Thyroid gland (tissue), 4 donors: ENCODE results near the gene MESD. TPM values are rescaled to one million over a fixed set of nuclear protein-coding genes. Genes with fewer than 3 reads are reported as not detected.

Source experiments
- DNase-seq, 2 donors: peaks; one replicate each; pipeline ENCODE4 v3.0.0-alpha.2; 2019
- H3K27ac ChIP-seq, 3 donors: fragments of 200-600 bp; sonication (generic); 1 replicate in 2 of 3; 2 replicates in 1 of 3; pipeline ENCODE4 v1.5.1; 2016 to 2019; ENCODE audit warnings: mild to moderate bottlenecking in 1 of 3, moderate library complexity in 1 of 3
- H3K27me3 ChIP-seq: fragments of 200-600 bp; sonication (generic); one replicate; pipeline ENCODE4 v1.5.1; 2019
- H3K36me3 ChIP-seq, 2 donors: fragments of 200-600 bp; sonication (generic); one replicate each; pipeline ENCODE4 v1.5.1; 2016 to 2019
- H3K4me1 ChIP-seq, 2 donors: fragments of 200-600 bp; sonication (generic); one replicate each; pipeline ENCODE4 v1.5.1; 2017 to 2019
- H3K4me3 ChIP-seq, 3 donors: fragments of 200-600 bp; sonication (generic); replicated peaks in 1 of 3; 1 replicate in 2 of 3; 2 replicates in 1 of 3; pipeline ENCODE4 v1.5.1; 2016; ENCODE audit warnings: mild to moderate bottlenecking in 1 of 3
- H3K9me3 ChIP-seq: fragments of 200-600 bp; sonication (generic); one replicate; pipeline ENCODE4 v1.5.1; 2017
- CTCF ChIP-seq, 6 experiments: fragments of 200-600 bp in 3 of 6; fragments of 450-650 bp in 3 of 6; sonication (generic) in 3 of 6; IDR thresholded peaks; one replicate each; pipeline ENCODE4 v1.5.1; 2016 to 2019; ENCODE audit warnings: antibody characterized with exemption in 6 of 6, mild to moderate bottlenecking in 2 of 6, inconsistent platforms in 1 of 6, moderate library complexity in 1 of 6
- POLR2A ChIP-seq, 2 donors: fragments of 450-650 bp; IDR thresholded peaks; one replicate each; pipeline ENCODE4 v1.6.1; 2017; ENCODE audit warnings: antibody characterized with exemption in 2 of 2, mild to moderate bottlenecking in 2 of 2, moderate library complexity in 1 of 2
- WGBS, 2 donors: methylation state at CpG; one replicate each; pipeline ENCODE4 v1.1.5; 2017; 5-methylcytosine and 5-hydroxymethylcytosine counted together
- intact Hi-C: fragments of 100-400 bp; cut with DNase I; formaldehyde crosslinking; loops from one replicate; pipeline ENCODE4 v1.15.1; 2023
- total RNA-seq, 4 donors: library from RNA; depleted of rRNA; stranded (reverse); fragments of >200 nt; gene quantifications; one replicate each; pipeline ENCODE4 v1.2.3, GENCODE V29; 2016

MESD gene
- total RNA-seq, 4 donors from 2014 or later = 53.7 to 74.6 (median 70.9) TPM

GRCh38 chr15:80989081-80989517 lies 520 bp downstream of the MESD start:
- peak overlapping the region; percentile 89 to 97 (median 96) for H3K27ac ChIP-seq
- H3K27me3 ChIP-seq = no peaks in the 10 kb centered on the region
- peaks cover 36 to 43% of the 10 kb centered on the region in 2 donors for H3K4me1 ChIP-seq
- H3K36me3 ChIP-seq = no peaks in the 10 kb centered on the region
- H3K9me3 ChIP-seq = no peaks in the 10 kb centered on the region
- peak overlapping the region; percentile 58 to 86 (median 69) for H3K4me3 ChIP-seq
- TF ChIP-seq POLR2A (IDR thresholded peaks at IDR 0.05) (no peak), CTCF (IDR thresholded peaks at IDR 0.05) (no peak)
- DNase-seq = peak; percentile 76 to 78
- intact Hi-C loops = no loop called here
- WGBS, 2 donors = 0 to 1% methylated on average over 7 of the region's 7 CpGs

- Histone ChIP-seq H3K4me3 (peak overlapping the region in 2 of 3 donors; percentile 58 to 86), H3K27me3 (no peaks in the 10 kb centered on the region), H3K9me3 (no peaks in the 10 kb centered on the region), H3K36me3 (no peaks in the 10 kb centered on the region), H3K27ac (peak overlapping the region; percentile 31 to 97 (median 96)), H3K4me1 (peaks cover 36 to 43% of the 10 kb centered on the region in 2 donors)
- intact Hi-C loops = no loop called here
- TF ChIP-seq CTCF (IDR thresholded peaks at IDR 0.05) = no peak
- TF ChIP-seq POLR2A (IDR thresholded peaks at IDR 0.05) = no peak
- 25 to 35% methylated on average over 8 of the region's 8 CpGs for WGBS, 2 donors
- no peak for DNase-seq
Measured at GRCh38 chr15:80988148-80988796, 1.3 kb downstream of the MESD start.

- Histone ChIP-seq H3K27ac (no peak overlapping the region), H3K9me3 (no peaks in the 10 kb centered on the region), H3K4me3 (no peak overlapping the region), H3K4me1 (peaks cover 36 to 39% of the 10 kb centered on the region in 2 donors), H3K36me3 (peaks cover 0 to 2% of the 10 kb centered on the region in 2 donors), H3K27me3 (no peaks in the 10 kb centered on the region)
- intact Hi-C loops = no loop called here
- TF ChIP-seq CTCF (IDR thresholded peaks at IDR 0.05) = no peak
- no peak for TF ChIP-seq POLR2A (IDR thresholded peaks at IDR 0.05)
- WGBS, 2 donors = 80 to 100% methylated on average over 1 of the region's 1 CpG
- no peak for DNase-seq
Measured at GRCh38 chr15:80986487-80986886, 3.1 kb downstream of the MESD start.

GRCh38 chr15:80985981-80986380 lies 3.6 kb downstream of the MESD start:
- Histone ChIP-seq H3K27me3 (no peaks in the 10 kb centered on the region), H3K27ac (no peak overlapping the region), H3K9me3 (no peaks in the 10 kb centered on the region), H3K4me1 (peaks cover 34 to 36% of the 10 kb centered on the region in 2 donors), H3K36me3 (peaks cover 0 to 3% of the 10 kb centered on the region in 2 donors), H3K4me3 (no peak overlapping the region)
- intact Hi-C loops = no loop called here
- DNase-seq = no peak
- TF ChIP-seq POLR2A (IDR thresholded peaks at IDR 0.05) (no peak), CTCF (IDR thresholded peaks at IDR 0.05) (no peak)
- WGBS, 2 donors = 94% methylated on average over 5 of the region's 5 CpGs

- Histone ChIP-seq H3K4me1 (peaks cover 30 to 34% of the 10 kb centered on the region in 2 donors), H3K9me3 (no peaks in the 10 kb centered on the region), H3K27ac (no peak overlapping the region), H3K27me3 (no peaks in the 10 kb centered on the region), H3K4me3 (no peak overlapping the region), H3K36me3 (peaks cover 3 to 5% of the 10 kb centered on the region in 2 donors)
- no peak for TF ChIP-seq POLR2A (IDR thresholded peaks at IDR 0.05)
- no peak for TF ChIP-seq CTCF (IDR thresholded peaks at IDR 0.05)
- WGBS, 2 donors = 78 to 80% methylated on average over 9 of the region's 9 CpGs
- no peak for DNase-seq
- intact Hi-C loops = no loop called here
Measured at GRCh38 chr15:80984856-80985255, 4.8 kb downstream of the MESD start.
